Mammary epithelial cell (primary cell): Measurements from ENCODE around the gene ING5.

Source experiments
- CTCF ChIP-seq, 2 donors: IDR thresholded peaks in 1 of 2; conservative IDR thresholded peaks in 1 of 2; 2 replicates each; pipeline ENCODE4 v1.5.1; 2011 to 2012; ENCODE audit warnings: inconsistent platforms in 2 of 2, low read length in 2 of 2, mild to moderate bottlenecking in 2 of 2, control low read depth in 1 of 2, low read depth in 1 of 2; ENCODE audit not compliant: insufficient read depth in 1 of 2; ENCODE audit errors: extremely low read depth in 1 of 2
- EZH2 ChIP-seq: IDR thresholded peaks from 2 replicates; pipeline ENCODE4 v1.6.1; 2012; ENCODE audit warnings: low read length, inconsistent platforms, borderline replicate concordance

- no peak for TF ChIP-seq CTCF (conservative IDR thresholded peaks at IDR 0.05 in 1 of 2, IDR thresholded peaks at IDR 0.05 in 1 of 2; ENCODE audit: extremely low read depth in 1 of 2, insufficient read depth in 1 of 2, low read depth in 1 of 2, low read length in 2 of 2)
- no peak for TF ChIP-seq EZH2
Observed at GRCh38 chr2:241770185-241770935, 68.5 kb downstream of the ING5 start.
